ENCODE data around the gene OPCML. TPM values are rescaled to one million over a fixed set of nuclear protein-coding genes. Genes with fewer than 3 reads are reported as not detected.

The OPCML gene
- total RNA-seq, 1 donor from 2014 or later = 1.7 TPM

GRCh38 chr11:132992838-132993631 lies 539.3 kb downstream of the OPCML start:
- Mint-ChIP-seq H3K27me3 (peaks cover 98% of the 10 kb centered on the region), H3K4me1 (ENCODE audit: low read depth) (no peaks in the 10 kb centered on the region), H3K9me3 (ENCODE audit: low read depth) (no peaks in the 10 kb centered on the region), H3K4me3 (ENCODE audit: low read depth) (no peak overlapping the region), H3K36me3 (ENCODE audit: insufficient read depth) (no peaks in the 10 kb centered on the region), H3K27ac (no peak overlapping the region)
- DNase-seq (ENCODE audit: low spot score, unreplicated experiment) = no peak
- TF ChIP-seq CTCF (IDR thresholded peaks at IDR 0.05; ENCODE audit: unreplicated experiment) = no peak

GRCh38 chr11:132988411-132988810 lies 543.9 kb downstream of the OPCML start:
- Mint-ChIP-seq H3K27me3 (peaks cover 89% of the 10 kb centered on the region), H3K36me3 (ENCODE audit: insufficient read depth) (no peaks in the 10 kb centered on the region), H3K27ac (no peak overlapping the region), H3K4me3 (ENCODE audit: low read depth) (no peak overlapping the region), H3K4me1 (ENCODE audit: low read depth) (no peaks in the 10 kb centered on the region), H3K9me3 (ENCODE audit: low read depth) (no peaks in the 10 kb centered on the region)
- no peak for DNase-seq (ENCODE audit: low spot score, unreplicated experiment)
- TF ChIP-seq CTCF (IDR thresholded peaks at IDR 0.05; ENCODE audit: unreplicated experiment) = no peak

- no peak for TF ChIP-seq CTCF (IDR thresholded peaks at IDR 0.05; ENCODE audit: unreplicated experiment)
- Mint-ChIP-seq H3K27ac (no peak overlapping the region), H3K4me3 (ENCODE audit: low read depth) (no peak overlapping the region), H3K9me3 (ENCODE audit: low read depth) (no peaks in the 10 kb centered on the region), H3K27me3 (peaks cover 89% of the 10 kb centered on the region), H3K4me1 (ENCODE audit: low read depth) (no peaks in the 10 kb centered on the region), H3K36me3 (ENCODE audit: insufficient read depth) (no peaks in the 10 kb centered on the region)
- DNase-seq (ENCODE audit: low spot score, unreplicated experiment) = no peak
Measured at GRCh38 chr11:132987936-132988335, 544.4 kb downstream of the OPCML start.

DNA sequence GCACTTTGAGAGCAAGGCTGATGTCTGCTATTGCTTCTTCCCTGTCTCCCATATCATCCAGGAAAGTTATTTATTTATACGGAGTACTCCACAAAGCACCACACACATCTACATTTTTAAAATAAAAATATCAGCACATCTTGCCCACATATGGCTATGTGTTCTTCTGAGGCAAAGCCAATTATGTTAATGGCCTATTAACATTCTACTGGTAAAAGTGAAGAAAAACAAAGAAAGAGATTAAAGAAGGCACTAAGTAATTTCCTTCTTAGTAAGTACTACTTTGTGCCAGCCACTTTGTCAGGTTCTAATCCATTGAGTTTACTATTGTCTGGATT lies 548.7 kb downstream of the OPCML start:
- Mint-ChIP-seq H3K36me3 (ENCODE audit: insufficient read depth) (no peaks in the 10 kb centered on the region), H3K27ac (no peak overlapping the region), H3K4me1 (ENCODE audit: low read depth) (peaks cover 4% of the 10 kb centered on the region)

More for the DNA sequence above, 548.7 kb downstream of the OPCML start:
- Mint-ChIP-seq H3K9me3 (ENCODE audit: low read depth) (no peaks in the 10 kb centered on the region), H3K27me3 (peaks cover 65% of the 10 kb centered on the region), H3K4me3 (ENCODE audit: low read depth) (no peak overlapping the region)
- DNase-seq (ENCODE audit: low spot score, unreplicated experiment) = no peak
- no peak for TF ChIP-seq CTCF (IDR thresholded peaks at IDR 0.05; ENCODE audit: unreplicated experiment)
